AG04449 (cell line): ENCODE data around the gene RPL28.

Source experiments
- CTCF ChIA-PET: fragments of 350-600 bp; formaldehyde crosslinking; extraction: SDS; loops from one replicate; lab custom pipeline; 2021; ENCODE audit warnings: antibody characterized with exemption; lab: Yijun Ruan, JAX
- POLR2A ChIA-PET: fragments of 400-600, 350-600 bp; formaldehyde crosslinking; extraction: SDS; loops from one replicate; lab custom pipeline; 2020; ENCODE audit warnings: antibody characterized with exemption, inconsistent platforms; lab: Yijun Ruan, JAX
- DNase-seq: peaks from one replicate; pipeline ENCODE4 v3.0.0-alpha.2; 2010; ENCODE audit warnings: low read depth, low spot score
- H3K4me3 ChIP-seq: 2 replicates; pipeline ENCODE4 v1.5.1; 2011; ENCODE audit warnings: low read depth, mild to moderate bottlenecking, control low read depth, low read length
- CTCF ChIP-seq: IDR thresholded peaks from one replicate; pipeline ENCODE4 v1.5.1; 2011; ENCODE audit warnings: mild to moderate bottlenecking, moderate library complexity, low read length, control low read depth, inconsistent platforms; ENCODE audit not compliant: insufficient read depth; ENCODE audit errors: missing control alignments

RPL28 gene

GRCh38 chr19:55341171-55341588 lies 44.6 kb upstream of the RPL28 start:
- TF ChIP-seq CTCF = no peak
- POLR2A ChIA-PET = no interaction called here
- H3K4me3 ChIP-seq = peak overlapping the region; percentile 74
- DNase-seq = no peak
- CTCF ChIA-PET = no interaction called here

GRCh38 chr19:55341595-55342531 lies 43.9 kb upstream of the RPL28 start:
- DNase-seq = no peak
- no peak for TF ChIP-seq CTCF
- H3K4me3 ChIP-seq = peak overlapping the region; percentile 74; the same call in 1 of the 2 replicates
- ChIA-PET POLR2A (no interaction called here), CTCF (no interaction called here)

- H3K4me3 ChIP-seq = no peak overlapping the region
- ChIA-PET CTCF (no interaction called here), POLR2A (interaction anchor here (0.8 kb wide), 1 partner anchor 9 kb away, joined by 3 read pairs; no protein-coding TSS in a partner anchor)
- TF ChIP-seq CTCF = no peak
- no peak for DNase-seq
Observed at GRCh38 chr19:55344444-55344843, 41.3 kb upstream of the RPL28 start.

- no peak for TF ChIP-seq CTCF
- H3K4me3 ChIP-seq = no peak overlapping the region
- no peak for DNase-seq
- POLR2A ChIA-PET = interaction anchor here (0.8 kb wide), 1 partner anchor 9 kb away, joined by 3 read pairs; no protein-coding TSS in a partner anchor
- CTCF ChIA-PET = interaction anchor here (1.4 kb wide), 1 partner anchor 30 kb away, joined by 3 read pairs; no protein-coding TSS in a partner anchor
Observed at GRCh38 chr19:55345101-55345817, 40.5 kb upstream of the RPL28 start.

GRCh38 chr19:55345818-55346724 lies 39.7 kb upstream of the RPL28 start:
- no peak overlapping the region for H3K4me3 ChIP-seq
- no peak for DNase-seq
- CTCF ChIA-PET = interaction anchor here (1.4 kb wide), 1 partner anchor 29 kb away, joined by 3 read pairs; no protein-coding TSS in a partner anchor
- POLR2A ChIA-PET = no interaction called here
- no peak for TF ChIP-seq CTCF
